ENCODE measurements around the gene SAA2.
"Not testable (repeated sequence)": the region's sequence is repeated elsewhere in the genome, so short reads cannot be mapped to it uniquely, and the experiment has no call there.

DNA sequence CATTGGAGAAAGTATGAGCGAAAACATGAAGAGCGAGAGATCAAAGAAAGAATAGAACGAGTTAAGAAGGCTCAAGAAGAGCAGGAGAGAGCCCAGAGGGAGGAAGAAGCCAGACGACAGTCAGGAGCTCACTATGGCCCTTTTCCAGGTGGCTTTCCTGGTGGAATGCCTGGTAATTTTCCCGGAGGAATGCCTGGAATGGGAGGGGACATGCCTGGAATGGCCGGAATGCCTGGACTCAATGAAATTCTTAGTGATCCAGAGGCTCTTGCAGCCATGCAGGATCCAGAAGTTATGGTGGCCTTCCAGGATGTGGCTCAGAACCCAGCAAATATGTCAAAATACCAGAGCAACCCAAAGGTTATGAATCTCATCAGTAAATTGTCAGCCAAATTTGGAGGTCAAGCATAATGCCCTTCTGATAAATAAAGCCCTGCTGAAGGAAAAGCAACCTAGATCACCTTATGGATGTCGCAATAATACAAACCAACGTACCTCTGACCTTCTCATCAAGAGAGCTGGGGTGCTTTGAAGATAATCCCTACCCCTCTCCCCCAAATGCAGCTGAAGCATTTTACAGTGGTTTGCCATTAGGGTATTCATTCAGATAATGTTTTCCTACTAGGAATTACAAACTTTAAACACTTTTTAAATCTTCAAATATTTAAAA, 14.3 kb upstream of the SAA2 start:
- TF ChIP-seq, protein P1, sequence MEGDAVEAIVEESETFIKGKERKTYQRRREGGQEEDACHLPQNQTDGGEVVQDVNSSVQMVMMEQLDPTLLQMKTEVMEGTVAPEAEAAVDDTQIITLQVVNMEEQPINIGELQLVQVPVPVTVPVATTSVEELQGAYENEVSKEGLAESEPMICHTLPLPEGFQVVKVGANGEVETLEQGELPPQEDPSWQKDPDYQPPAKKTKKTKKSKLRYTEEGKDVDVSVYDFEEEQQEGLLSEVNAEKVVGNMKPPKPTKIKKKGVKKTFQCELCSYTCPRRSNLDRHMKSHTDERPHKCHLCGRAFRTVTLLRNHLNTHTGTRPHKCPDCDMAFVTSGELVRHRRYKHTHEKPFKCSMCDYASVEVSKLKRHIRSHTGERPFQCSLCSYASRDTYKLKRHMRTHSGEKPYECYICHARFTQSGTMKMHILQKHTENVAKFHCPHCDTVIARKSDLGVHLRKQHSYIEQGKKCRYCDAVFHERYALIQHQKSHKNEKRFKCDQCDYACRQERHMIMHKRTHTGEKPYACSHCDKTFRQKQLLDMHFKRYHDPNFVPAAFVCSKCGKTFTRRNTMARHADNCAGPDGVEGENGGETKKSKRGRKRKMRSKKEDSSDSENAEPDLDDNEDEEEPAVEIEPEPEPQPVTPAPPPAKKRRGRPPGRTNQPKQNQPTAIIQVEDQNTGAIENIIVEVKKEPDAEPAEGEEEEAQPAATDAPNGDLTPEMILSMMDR (conservative IDR thresholded peaks at IDR 0.05; ENCODE audit: low read length), result not testable (repeated sequence)
- TF ChIP-seq EZH2phosphoT487 (IDR thresholded peaks at IDR 0.05; ENCODE audit: borderline replicate concordance), result not testable (repeated sequence)
